Gastroesophageal sphincter (tissue), 4 donors: Measurements from ENCODE around the gene GMDS. TPM values are rescaled to one million over a fixed set of nuclear protein-coding genes. Genes with fewer than 3 reads are reported as not detected.

Experiments used
- ATAC-seq: fragments of 150-250 bp; one replicate; pipeline ENCODE4 v1.9.1; 2016; ENCODE audit warnings: mild to moderate bottlenecking, moderate library complexity
- H3K27ac ChIP-seq, 4 donors: fragments of 200-600 bp; sonication (generic) in 3 of 4; 1 replicate in 3 of 4; 2 replicates in 1 of 4; pipeline ENCODE4 v1.5.1; 2016 to 2019
- H3K27me3 ChIP-seq: fragments of 200-600 bp; sonication (generic); one replicate; pipeline ENCODE4 v1.5.1; 2019
- H3K36me3 ChIP-seq, 2 donors: fragments of 200-600 bp; sonication (generic); one replicate each; pipeline ENCODE4 v1.5.1; 2019; ENCODE audit warnings: control low read depth in 1 of 2
- H3K4me1 ChIP-seq, 3 donors: fragments of 200-600 bp; sonication (generic); 1 replicate in 2 of 3; 2 replicates in 1 of 3; pipeline ENCODE4 v1.5.1; 2016 to 2019; ENCODE audit warnings: control low read depth in 2 of 3
- H3K4me3 ChIP-seq, 2 donors: fragments of 200-600 bp; sonication (generic); one replicate each; pipeline ENCODE4 v1.5.1; 2019; ENCODE audit warnings: mild to moderate bottlenecking in 1 of 2, moderate library complexity in 1 of 2
- H3K9me3 ChIP-seq, 3 donors: fragments of 200-600 bp; sonication (generic); one replicate each; pipeline ENCODE4 v1.5.1; 2017 to 2019; ENCODE audit warnings: control low read depth in 2 of 3
- CTCF ChIP-seq, 4 experiments: fragments of 200-600 bp in 2 of 4; fragments of 450-650 bp in 2 of 4; sonication (generic) in 1 of 4; IDR thresholded peaks; one replicate each; pipeline ENCODE4 v1.5.1; 2017 to 2019; ENCODE audit warnings: antibody characterized with exemption in 4 of 4, mild to moderate bottlenecking in 2 of 4, moderate library complexity in 2 of 4
- EP300 ChIP-seq: sonication (generic); formaldehyde crosslinking; IDR thresholded peaks from one replicate; pipeline ENCODE4 v1.6.1; 2017; ENCODE audit warnings: antibody characterized with exemption, mild to moderate bottlenecking
- POLR2A ChIP-seq, 2 donors: fragments of 450-650 bp; IDR thresholded peaks; one replicate each; pipeline ENCODE4 v1.6.1; 2017; ENCODE audit warnings: antibody characterized with exemption in 2 of 2, mild to moderate bottlenecking in 2 of 2, moderate library complexity in 1 of 2
- POLR2AphosphoS5 ChIP-seq: sonication (generic); formaldehyde crosslinking; IDR thresholded peaks from one replicate; pipeline ENCODE4 v1.6.1; 2017; ENCODE audit warnings: antibody characterized with exemption
- WGBS, 2 donors: methylation state at CpG; one replicate each; pipeline ENCODE4 v1.1.5; 2018; ENCODE audit warnings: low coverage in 1 of 2; 5-methylcytosine and 5-hydroxymethylcytosine counted together
- total RNA-seq, 4 donors: library from RNA; depleted of rRNA; stranded (reverse); fragments of >200 nt; gene quantifications; one replicate each; pipeline ENCODE4 v1.1.0, GENCODE V29; 2016

GMDS gene
- total RNA-seq, 4 donors from 2014 or later = 5.0 to 14.7 (median 6.4) TPM

GRCh38 chr6:2055911-2056310, 189.5 kb downstream of the GMDS start:
- TF ChIP-seq CTCF (IDR thresholded peaks at IDR 0.05) (no peak), POLR2AphosphoS5 (no peak), POLR2A (IDR thresholded peaks at IDR 0.05) (no peak), EP300 (no peak)
- Histone ChIP-seq H3K36me3 (no peaks in the 10 kb centered on the region), H3K4me3 (no peak overlapping the region), H3K9me3 (no peaks in the 10 kb centered on the region), H3K4me1 (no peaks in the 10 kb centered on the region), H3K27me3 (no peaks in the 10 kb centered on the region), H3K27ac (no peak overlapping the region)
- no peak for ATAC-seq

GRCh38 chr6:2055143-2055542, 190.3 kb downstream of the GMDS start:
- 69 to 70% methylated on average over 1 of the region's 1 CpG for WGBS, 2 donors
- no peak for ATAC-seq
- Histone ChIP-seq H3K27ac (no peak overlapping the region), H3K9me3 (no peaks in the 10 kb centered on the region), H3K4me1 (no peaks in the 10 kb centered on the region), H3K4me3 (no peak overlapping the region), H3K36me3 (no peaks in the 10 kb centered on the region), H3K27me3 (no peaks in the 10 kb centered on the region)
- no peak for TF ChIP-seq CTCF (IDR thresholded peaks at IDR 0.05)
- no peak for TF ChIP-seq EP300

- no peak overlapping the region for H3K27ac ChIP-seq
- H3K27me3 ChIP-seq = no peaks in the 10 kb centered on the region
- H3K4me1 ChIP-seq = no peaks in the 10 kb centered on the region
- no peaks in the 10 kb centered on the region for H3K36me3 ChIP-seq
- H3K4me3 ChIP-seq = no peak overlapping the region
- TF ChIP-seq POLR2AphosphoS5 = no peak
- no peak for TF ChIP-seq CTCF (IDR thresholded peaks at IDR 0.05)
- TF ChIP-seq EP300 = no peak
- TF ChIP-seq POLR2A (IDR thresholded peaks at IDR 0.05) = no peak
- WGBS, 2 donors = 83 to 86% methylated on average over 4 of the region's 4 CpGs
- ATAC-seq = no peak
- no peaks in the 10 kb centered on the region for H3K9me3 ChIP-seq
These were observed 190.8 kb downstream of the GMDS start for GRCh38 chr6:2054516-2055067.

- no peak for ATAC-seq
- Histone ChIP-seq H3K4me3 (no peak overlapping the region), H3K27me3 (no peaks in the 10 kb centered on the region)
These were observed 191.7 kb downstream of the GMDS start for GRCh38 chr6:2053691-2054090.

More at GRCh38 chr6:2053691-2054090, 191.7 kb downstream of the GMDS start:
- no peak overlapping the region for H3K27ac ChIP-seq
- H3K36me3 ChIP-seq = no peaks in the 10 kb centered on the region
- no peak for TF ChIP-seq POLR2AphosphoS5
- TF ChIP-seq CTCF (IDR thresholded peaks at IDR 0.05) = no peak
- no peak for TF ChIP-seq EP300
- TF ChIP-seq POLR2A (IDR thresholded peaks at IDR 0.05) = no peak
- no peaks in the 10 kb centered on the region for H3K4me1 ChIP-seq
- no peaks in the 10 kb centered on the region for H3K9me3 ChIP-seq
